WTC11 (cell line): Measurements from ENCODE around the gene PGM2. TPM values are rescaled to one million over a fixed set of nuclear protein-coding genes. Genes with fewer than 3 reads are reported as not detected.

Experiments
- ATAC-seq: fragments of 200-7000 bp; cut with Tn5 transposase; 2 replicates; pipeline ENCODE4 v1.10.0; 2021; ENCODE audit warnings: mild to moderate bottlenecking, moderate library complexity
- CTCF ChIA-PET: fragments of 300-600 bp; sonication (Branson Sonifier 250); formaldehyde crosslinking; loops from one replicate; lab custom pipeline; 2021; ENCODE audit warnings: antibody characterized with exemption; lab: Charles Lee
- POLR2A ChIA-PET: fragments of 350-600 bp; sonication (Branson Sonifier 250); formaldehyde crosslinking; loops from one replicate; lab custom pipeline; 2021; ENCODE audit warnings: antibody characterized with exemption; lab: Charles Lee
- DNase-seq: peaks from one replicate; pipeline ENCODE4 v3.0.0; 2021; ENCODE audit warnings: low spot score
- H3K27ac Mint-ChIP-seq: 2 replicates; pipeline ENCODE4 v1.8.0; 2021; ENCODE audit warnings: mixed read lengths
- H3K27me3 Mint-ChIP-seq: 2 replicates; pipeline ENCODE4 v1.8.0; 2021; ENCODE audit warnings: low read depth, mild to moderate bottlenecking, moderate library complexity, mixed read lengths
- H3K36me3 Mint-ChIP-seq: 2 replicates; pipeline ENCODE4 v1.8.0; 2021; ENCODE audit warnings: mixed read lengths
- H3K4me1 Mint-ChIP-seq: 2 replicates; pipeline ENCODE4 v1.8.0; 2022; ENCODE audit warnings: mixed read lengths
- H3K4me3 Mint-ChIP-seq: 2 replicates; pipeline ENCODE4 v1.8.0; 2021; ENCODE audit warnings: mild to moderate bottlenecking, moderate library complexity, mixed read lengths
- H3K9me3 Mint-ChIP-seq: 2 replicates; pipeline ENCODE4 v1.8.0; 2021; ENCODE audit warnings: mixed read lengths
- ATF1 ChIP-seq: sonication (generic); formaldehyde crosslinking; IDR thresholded peaks from 2 replicates; pipeline ENCODE4 v1.8.1; 2023; ENCODE audit warnings: mild to moderate bottlenecking, moderate library complexity, missing genetic modification reagents
- ELF4 ChIP-seq: sonication (generic); formaldehyde crosslinking; IDR thresholded peaks from 2 replicates; pipeline ENCODE4 v1.8.1; 2022; ENCODE audit warnings: low read depth, mild to moderate bottlenecking, moderate library complexity, missing genetic modification reagents
- ETV6 ChIP-seq: sonication (generic); formaldehyde crosslinking; IDR thresholded peaks from 2 replicates; pipeline ENCODE4 v1.8.1; 2022; ENCODE audit warnings: mild to moderate bottlenecking, missing genetic modification reagents
- GRHL2 ChIP-seq: fragments of 250-450 bp; sonication (Bioruptor Pico); IDR thresholded peaks from 2 replicates; pipeline ENCODE4 v1.8.0; 2022; ENCODE audit warnings: mild to moderate bottlenecking, moderate library complexity; ENCODE audit not compliant: insufficient replicate concordance, severe bottlenecking
- IRF1 ChIP-seq: sonication (generic); formaldehyde crosslinking; IDR thresholded peaks from 2 replicates; pipeline ENCODE4 v1.8.0; 2023; ENCODE audit warnings: missing genetic modification reagents
- JAZF1 ChIP-seq: fragments of 250-450 bp; sonication (Bioruptor Pico); IDR thresholded peaks from 2 replicates; pipeline ENCODE4 v1.9.0; 2021; ENCODE audit warnings: moderate library complexity, mild to moderate bottlenecking, inconsistent platforms
- JUN ChIP-seq: sonication (generic); formaldehyde crosslinking; IDR thresholded peaks from 2 replicates; pipeline ENCODE4 v1.8.0; 2023; ENCODE audit warnings: mild to moderate bottlenecking, missing genetic modification reagents
- MYBL2 ChIP-seq: sonication (generic); formaldehyde crosslinking; IDR thresholded peaks from 2 replicates; pipeline ENCODE4 v1.8.1; 2023; ENCODE audit warnings: mild to moderate bottlenecking, moderate library complexity, missing genetic modification reagents
- NR2C2 ChIP-seq: sonication (generic); formaldehyde crosslinking; IDR thresholded peaks from 2 replicates; pipeline ENCODE4 v1.8.0; 2022; ENCODE audit warnings: mild to moderate bottlenecking, missing genetic modification reagents
- RELA ChIP-seq: sonication (generic); formaldehyde crosslinking; IDR thresholded peaks from 2 replicates; pipeline ENCODE4 v1.8.1; 2022; ENCODE audit warnings: missing genetic modification reagents, mild to moderate bottlenecking, borderline replicate concordance
- SOX15 ChIP-seq: fragments of 250-450 bp; sonication (Bioruptor Pico); IDR thresholded peaks from 2 replicates; pipeline ENCODE4 v1.9.0; 2021; ENCODE audit warnings: mild to moderate bottlenecking
- TP53 ChIP-seq: sonication (generic); formaldehyde crosslinking; IDR thresholded peaks from 2 replicates; pipeline ENCODE4 v1.8.1; 2023; ENCODE audit warnings: mild to moderate bottlenecking, missing genetic modification reagents
- ZBTB43 ChIP-seq: sonication (generic); formaldehyde crosslinking; IDR thresholded peaks from 2 replicates; pipeline ENCODE4 v1.8.1; 2023; ENCODE audit warnings: mild to moderate bottlenecking, missing genetic modification reagents
- ZNF232 ChIP-seq: sonication (generic); formaldehyde crosslinking; IDR thresholded peaks from 2 replicates; pipeline ENCODE4 v1.8.0; 2022; ENCODE audit warnings: mild to moderate bottlenecking, missing genetic modification reagents
- ZNF396 ChIP-seq: fragments of 250-450 bp; sonication (Bioruptor Pico); IDR thresholded peaks from 2 replicates; pipeline ENCODE4 v1.8.0; 2021; ENCODE audit warnings: mild to moderate bottlenecking, moderate library complexity, borderline replicate concordance
- ZNF532 ChIP-seq: fragments of 250-450 bp; sonication (Bioruptor Pico); IDR thresholded peaks from 2 replicates; pipeline ENCODE4 v1.9.0; 2021; ENCODE audit warnings: mild to moderate bottlenecking, borderline replicate concordance
- total RNA-seq: library from RNA; stranded (reverse); gene quantifications from 3 replicates; pipeline ENCODE4 v1.2.3, GENCODE V29; 2021
- TF ChIP-seq, protein P1 (sequence below): sonication (generic); formaldehyde crosslinking; IDR thresholded peaks from 2 replicates; pipeline ENCODE4 v1.8.1; 2023; ENCODE audit warnings: mild to moderate bottlenecking, missing genetic modification reagents, moderate library complexity
- TF ChIP-seq, protein P2 (sequence below): sonication (generic); formaldehyde crosslinking; IDR thresholded peaks from 2 replicates; pipeline ENCODE4 v1.8.1; 2022; ENCODE audit warnings: low read depth, mild to moderate bottlenecking, moderate library complexity, missing genetic modification reagents, borderline replicate concordance
- TF ChIP-seq, protein P3 (sequence below): sonication (generic); formaldehyde crosslinking; IDR thresholded peaks from 2 replicates; pipeline ENCODE4 v1.8.0; 2022; ENCODE audit warnings: mild to moderate bottlenecking, missing genetic modification reagents

Gene PGM2
- total RNA-seq, 1 experiment from 2014 or later: 31.4 TPM

DNA sequence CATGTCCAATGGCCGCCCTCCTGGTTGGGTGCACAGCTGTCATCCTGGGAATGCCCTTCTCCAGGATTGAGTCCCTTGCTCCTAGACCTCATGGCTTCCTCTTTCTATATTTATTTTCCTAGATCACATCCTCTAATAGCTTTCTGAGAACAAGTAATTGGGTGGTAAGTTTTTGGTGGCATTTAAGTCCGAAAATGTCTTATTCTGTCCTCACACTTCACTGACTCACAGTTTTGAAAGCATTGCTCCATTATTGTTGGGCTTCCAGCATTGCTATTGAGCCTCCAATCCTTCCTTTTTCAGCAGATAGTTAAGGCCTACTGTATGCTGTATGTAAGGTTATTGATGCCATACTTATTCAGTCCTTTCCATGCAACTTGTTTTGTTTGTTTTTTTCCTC lies 25.9 kb downstream of the PGM2 start (continued):
- TF ChIP-seq ATF1 (CRISPR knock-in tag) (no peak), ETV6 (no peak), RELA (CRISPR knock-in tag) (no peak), ELF4 (CRISPR knock-in tag) (no peak), ZNF232 (CRISPR knock-in tag) (no peak), MYBL2 (CRISPR knock-in tag) (no peak), ZNF396 (no peak), SOX15 (CRISPR knock-in tag) (no peak), JUN (CRISPR knock-in tag) (no peak)
- TF ChIP-seq, protein P1, sequence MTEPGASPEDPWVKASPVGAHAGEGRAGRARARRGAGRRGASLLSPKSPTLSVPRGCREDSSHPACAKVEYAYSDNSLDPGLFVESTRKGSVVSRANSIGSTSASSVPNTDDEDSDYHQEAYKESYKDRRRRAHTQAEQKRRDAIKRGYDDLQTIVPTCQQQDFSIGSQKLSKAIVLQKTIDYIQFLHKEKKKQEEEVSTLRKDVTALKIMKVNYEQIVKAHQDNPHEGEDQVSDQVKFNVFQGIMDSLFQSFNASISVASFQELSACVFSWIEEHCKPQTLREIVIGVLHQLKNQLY (CRISPR knock-in tag): no peak
- TF ChIP-seq, protein P2, sequence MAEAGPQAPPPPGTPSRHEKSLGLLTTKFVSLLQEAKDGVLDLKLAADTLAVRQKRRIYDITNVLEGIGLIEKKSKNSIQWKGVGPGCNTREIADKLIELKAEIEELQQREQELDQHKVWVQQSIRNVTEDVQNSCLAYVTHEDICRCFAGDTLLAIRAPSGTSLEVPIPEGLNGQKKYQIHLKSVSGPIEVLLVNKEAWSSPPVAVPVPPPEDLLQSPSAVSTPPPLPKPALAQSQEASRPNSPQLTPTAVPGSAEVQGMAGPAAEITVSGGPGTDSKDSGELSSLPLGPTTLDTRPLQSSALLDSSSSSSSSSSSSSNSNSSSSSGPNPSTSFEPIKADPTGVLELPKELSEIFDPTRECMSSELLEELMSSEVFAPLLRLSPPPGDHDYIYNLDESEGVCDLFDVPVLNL (CRISPR knock-in tag): no peak
- TF ChIP-seq, all 79 proteins: peak for 0

- Mint-ChIP-seq H3K27ac (no peak overlapping the region), H3K36me3 (peaks cover 27% of the 10 kb centered on the region), H3K27me3 (no peaks in the 10 kb centered on the region), H3K4me3 (no peak overlapping the region), H3K9me3 (no peaks in the 10 kb centered on the region), H3K4me1 (no peaks in the 10 kb centered on the region)
- TF ChIP-seq GRHL2: no peak
- no peak for TF ChIP-seq JAZF1 (CRISPR knock-in tag)
- TF ChIP-seq, protein P1 (CRISPR knock-in tag): no peak
- TF ChIP-seq, protein P3, sequence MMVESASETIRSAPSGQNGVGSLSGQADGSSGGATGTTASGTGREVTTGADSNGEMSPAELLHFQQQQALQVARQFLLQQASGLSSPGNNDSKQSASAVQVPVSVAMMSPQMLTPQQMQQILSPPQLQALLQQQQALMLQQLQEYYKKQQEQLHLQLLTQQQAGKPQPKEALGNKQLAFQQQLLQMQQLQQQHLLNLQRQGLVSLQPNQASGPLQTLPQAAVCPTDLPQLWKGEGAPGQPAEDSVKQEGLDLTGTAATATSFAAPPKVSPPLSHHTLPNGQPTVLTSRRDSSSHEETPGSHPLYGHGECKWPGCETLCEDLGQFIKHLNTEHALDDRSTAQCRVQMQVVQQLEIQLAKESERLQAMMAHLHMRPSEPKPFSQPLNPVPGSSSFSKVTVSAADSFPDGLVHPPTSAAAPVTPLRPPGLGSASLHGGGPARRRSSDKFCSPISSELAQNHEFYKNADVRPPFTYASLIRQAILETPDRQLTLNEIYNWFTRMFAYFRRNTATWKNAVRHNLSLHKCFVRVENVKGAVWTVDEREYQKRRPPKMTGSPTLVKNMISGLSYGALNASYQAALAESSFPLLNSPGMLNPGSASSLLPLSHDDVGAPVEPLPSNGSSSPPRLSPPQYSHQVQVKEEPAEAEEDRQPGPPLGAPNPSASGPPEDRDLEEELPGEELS (CRISPR knock-in tag): no peak
- no peak for TF ChIP-seq TP53 (CRISPR knock-in tag)
- TF ChIP-seq ZNF532 (CRISPR knock-in tag): no peak
- no peak for TF ChIP-seq ZBTB43 (CRISPR knock-in tag)
- no peak for TF ChIP-seq IRF1
- TF ChIP-seq NR2C2 (CRISPR knock-in tag): no peak
- TF ChIP-seq JUN (CRISPR knock-in tag): no peak
- no peak for DNase-seq
- CTCF ChIA-PET: no interaction called here
- POLR2A ChIA-PET: interaction anchor here (0.7 kb wide), 1 partner anchor 499 kb away, joined by 4 read pairs; no protein-coding TSS in a partner anchor
- no peak for ATAC-seq
Observed at GRCh38 chr4:37858112-37858511, 31.6 kb downstream of the PGM2 start.
